NCI-H526 treated with DMSO at 0.1 percent for 48 hours (cell line): Measurements from ENCODE around the gene LRFN2.

Source experiments
- DNase-seq: peaks from one replicate; lab custom pipeline; 2025; lab: John Stamatoyannopoulos, UW

Gene LRFN2

GRCh38 chr6:40517654-40518053 is 69.5 kb downstream of the LRFN2 start:
- DNase-seq = no peak

DNA sequence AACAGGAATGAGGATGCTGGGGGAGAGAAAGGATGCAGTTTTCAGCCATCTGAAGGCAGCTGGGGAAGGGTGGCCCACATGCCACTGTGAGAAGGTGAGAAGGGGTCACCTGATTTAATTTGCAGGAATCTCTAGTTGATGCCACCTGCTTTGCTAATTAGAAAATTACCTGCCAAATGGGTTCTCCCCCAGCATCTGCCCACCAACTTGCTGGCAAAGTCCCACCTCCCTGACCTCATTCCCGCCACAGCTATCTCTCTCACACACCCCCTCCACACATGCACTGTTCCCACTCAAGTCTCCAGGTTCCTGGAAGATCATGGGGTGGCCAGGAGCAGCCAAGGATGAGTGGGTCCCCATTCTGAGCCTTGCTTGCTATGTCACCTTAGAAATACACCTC is 70.7 kb downstream of the LRFN2 start:
- no peak for DNase-seq

GRCh38 chr6:40512340-40512739 is 74.8 kb downstream of the LRFN2 start:
- no peak for DNase-seq

- no peak for DNase-seq
Measured at GRCh38 chr6:40511884-40512283, 75.3 kb downstream of the LRFN2 start.

DNA sequence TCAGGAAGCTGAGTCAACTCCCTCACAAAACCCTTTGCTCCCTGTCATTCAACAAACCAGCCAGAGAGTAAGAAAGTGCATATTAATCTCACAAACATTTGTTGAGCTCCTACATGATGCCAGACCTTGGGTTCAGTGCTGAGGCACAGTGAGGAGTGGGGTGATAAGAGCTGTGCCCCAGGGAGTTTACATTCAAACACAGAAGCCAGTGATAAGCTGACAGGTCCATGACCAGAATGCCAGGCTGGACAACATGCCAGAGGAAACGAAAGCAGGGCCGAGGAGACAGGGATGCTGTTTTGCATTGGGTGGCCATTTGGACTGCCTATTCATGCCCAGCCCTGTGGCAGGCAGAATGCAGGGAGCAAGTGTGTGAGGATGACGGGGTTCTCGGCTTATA is 76.7 kb downstream of the LRFN2 start:
- no peak for DNase-seq

GRCh38 chr6:40509716-40510260 is 77.4 kb downstream of the LRFN2 start:
- DNase-seq = no peak

GRCh38 chr6:40509086-40509485 is 78.1 kb downstream of the LRFN2 start:
- no peak for DNase-seq

- DNase-seq = no peak
Measured at GRCh38 chr6:40506954-40507353, 80.2 kb downstream of the LRFN2 start.

DNA sequence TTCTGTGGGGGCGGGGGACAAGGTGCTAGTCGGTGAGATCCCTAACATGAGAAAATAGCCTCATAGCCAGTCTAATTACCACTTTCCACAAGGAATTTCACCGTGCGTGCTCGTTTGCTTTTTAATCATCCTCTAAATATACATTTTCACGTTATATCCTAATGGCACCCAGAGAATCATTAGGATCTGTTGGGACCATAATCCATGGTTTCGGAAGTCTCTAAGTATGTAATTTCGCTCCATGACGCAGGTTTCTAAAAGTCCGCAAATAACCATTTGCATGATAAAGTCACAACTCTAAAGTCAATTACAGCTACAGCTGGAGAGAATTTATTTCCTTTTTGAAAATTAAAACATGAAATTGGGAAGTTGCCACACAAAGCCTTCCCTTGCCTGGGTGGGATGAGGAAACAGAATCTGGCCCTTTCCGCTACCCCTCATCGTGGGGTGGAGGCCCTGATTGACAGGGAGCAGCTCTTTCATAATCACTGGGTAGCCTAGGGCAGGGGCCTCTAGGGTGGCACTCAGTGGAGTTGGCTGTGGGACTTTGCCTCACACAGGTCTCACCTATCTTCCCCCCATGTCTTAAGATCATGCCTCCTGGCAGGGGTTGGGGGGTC is 81.9 kb downstream of the LRFN2 start:
- DNase-seq = no peak

DNA sequence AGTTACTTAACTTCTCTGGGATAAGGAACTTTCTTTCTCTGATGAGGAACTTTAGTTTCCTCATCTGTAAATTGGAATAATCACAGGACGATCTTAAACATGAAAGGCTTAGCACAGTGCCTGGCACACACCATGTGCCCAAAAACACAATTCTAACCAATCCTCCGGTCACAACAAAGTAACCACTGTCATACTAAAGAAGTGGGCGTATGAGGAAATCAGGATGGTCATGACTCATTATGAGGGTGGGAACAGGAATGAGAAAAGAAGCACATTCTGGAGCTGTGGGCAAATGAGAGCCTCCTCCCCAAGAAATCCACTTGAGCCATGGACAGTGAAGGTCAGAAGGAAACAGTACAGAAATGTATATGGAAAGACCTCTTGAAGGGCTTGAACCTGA is 82.9 kb downstream of the LRFN2 start:
- DNase-seq = no peak

- DNase-seq = no peak
Measured at GRCh38 chr6:40500227-40500626, 86.9 kb downstream of the LRFN2 start.

DNA sequence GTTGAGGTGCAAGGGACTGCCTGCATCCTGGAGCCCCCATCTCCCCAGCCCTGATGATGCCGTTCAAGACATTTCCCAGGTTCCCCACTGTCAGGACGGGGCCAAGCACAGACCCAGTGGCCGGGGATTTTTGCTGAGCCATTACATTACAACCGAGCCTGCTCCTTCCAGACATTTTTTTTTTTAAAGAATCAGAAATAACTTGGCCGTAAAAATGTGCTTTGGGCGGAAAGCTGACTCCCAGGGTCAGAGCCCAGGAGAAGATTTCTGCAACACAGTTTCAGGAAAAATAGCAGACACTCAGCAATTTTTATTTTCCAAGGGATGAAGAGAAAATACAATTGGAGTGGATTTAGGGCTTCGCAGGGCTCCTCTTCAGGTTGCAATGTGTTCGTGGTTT is 87.9 kb downstream of the LRFN2 start:
- DNase-seq = no peak

GRCh38 chr6:40498148-40498547 is 89.0 kb downstream of the LRFN2 start:
- no peak for DNase-seq

GRCh38 chr6:40492187-40492586 is 95.0 kb downstream of the LRFN2 start:
- DNase-seq = no peak

DNA sequence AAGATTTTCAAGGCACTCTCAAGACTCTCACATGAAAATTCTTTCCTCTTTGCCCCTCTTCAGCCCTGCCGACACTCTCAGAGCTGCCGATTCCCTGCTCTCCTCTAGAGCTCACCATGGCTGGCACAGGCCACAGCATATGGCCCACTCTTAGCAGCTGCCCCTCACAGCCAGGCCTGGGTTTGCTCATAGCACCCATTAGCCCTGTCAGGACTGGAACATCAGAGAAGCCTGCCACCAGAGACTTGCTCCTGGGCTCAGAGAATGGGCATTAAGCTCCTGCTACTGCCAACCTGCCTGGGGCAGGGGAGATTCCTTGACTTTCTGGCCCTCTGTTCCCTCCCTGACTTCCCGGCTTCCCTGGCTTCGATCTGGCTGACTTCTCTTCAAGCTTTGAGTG is 96.7 kb downstream of the LRFN2 start:
- DNase-seq = no peak

- DNase-seq = no peak
Measured at GRCh38 chr6:40489798-40490197, 97.4 kb downstream of the LRFN2 start.

- no peak for DNase-seq
Measured at GRCh38 chr6:40486576-40486975, 100.6 kb downstream of the LRFN2 start.

DNA sequence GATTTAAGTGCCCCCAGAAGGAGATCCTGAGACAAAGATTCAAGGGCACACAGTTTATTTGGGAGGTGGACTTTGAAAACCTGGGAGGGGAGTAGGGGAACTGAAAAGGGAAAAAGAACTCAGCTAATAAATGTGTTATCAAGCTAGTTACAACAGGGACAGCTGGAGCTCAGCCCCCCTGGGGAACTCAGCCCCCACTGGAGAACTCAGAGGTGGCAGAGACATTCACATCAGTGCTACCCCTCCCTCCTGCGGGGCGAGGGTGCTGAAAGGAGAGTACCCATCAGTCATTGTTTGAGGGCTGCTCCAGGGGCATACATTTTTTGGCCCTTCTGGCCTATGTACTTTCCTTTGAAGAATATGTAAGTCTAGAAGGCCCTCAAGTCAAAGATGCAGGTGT is 101.4 kb downstream of the LRFN2 start:
- DNase-seq = no peak

GRCh38 chr6:40485300-40485699 is 101.9 kb downstream of the LRFN2 start:
- DNase-seq = no peak

- DNase-seq = no peak
Measured at GRCh38 chr6:40484066-40484465, 103.1 kb downstream of the LRFN2 start.

DNA sequence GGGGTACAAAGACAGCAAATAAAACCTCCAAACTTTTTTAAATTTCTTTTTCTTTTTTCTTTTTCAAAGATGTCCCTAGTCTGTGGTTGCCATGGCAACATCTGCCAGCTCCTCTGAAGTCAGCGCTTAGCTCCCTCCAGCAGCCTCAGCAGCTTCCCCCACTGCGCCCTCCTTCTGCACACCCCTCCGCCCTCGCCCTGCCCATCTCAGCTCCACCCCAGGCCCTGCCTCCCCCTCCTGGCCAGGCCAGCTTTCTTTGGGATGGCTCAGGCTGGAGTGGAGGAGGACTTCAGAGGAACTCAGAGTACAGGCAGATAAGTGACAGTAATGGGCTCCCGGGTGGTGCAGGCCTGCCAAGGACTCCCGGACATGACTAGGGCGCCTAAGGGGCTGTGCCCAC is 104.6 kb downstream of the LRFN2 start:
- DNase-seq = no peak

GRCh38 chr6:40480678-40481077 is 106.5 kb downstream of the LRFN2 start:
- no peak for DNase-seq

- no peak for DNase-seq
Measured at GRCh38 chr6:40479706-40480105, 107.5 kb downstream of the LRFN2 start.
